Sigmoid colon (tissue), 7 donors: ENCODE data around the gene ECT2. TPM values are rescaled to one million over a fixed set of nuclear protein-coding genes. Genes with fewer than 3 reads are reported as not detected.
"Not testable (repeated sequence)": the region's sequence is repeated elsewhere in the genome, so short reads cannot be mapped to it uniquely, and the experiment has no call there.

Experiments
- DNase-seq: peaks from one replicate; pipeline ENCODE4 v3.0.0-alpha.2; 2019
- H3K27ac ChIP-seq, 4 donors: fragments of 200-600 bp; sonication (generic); one replicate each; pipeline ENCODE4 v1.5.1; 2016 to 2019; ENCODE audit warnings: mild to moderate bottlenecking in 1 of 4
- H3K27me3 ChIP-seq, 3 donors: fragments of 200-600 bp; sonication (generic); one replicate each; pipeline ENCODE4 v1.5.1; 2019; ENCODE audit warnings: mild to moderate bottlenecking in 1 of 3
- H3K36me3 ChIP-seq, 4 donors: fragments of 200-600 bp; sonication (generic); one replicate each; pipeline ENCODE4 v1.5.1; 2016 to 2019
- H3K4me1 ChIP-seq, 4 donors: fragments of 200-600 bp; sonication (generic); one replicate each; pipeline ENCODE4 v1.5.1; 2017 to 2019
- H3K4me3 ChIP-seq, 4 donors: fragments of 200-600 bp; sonication (generic); one replicate each; pipeline ENCODE4 v1.5.1; 2017 to 2019; ENCODE audit warnings: mild to moderate bottlenecking in 2 of 4, moderate library complexity in 1 of 4
- H3K9me3 ChIP-seq, 4 donors: fragments of 200-600 bp in 3 of 4; sonication (generic) in 3 of 4; one replicate each; pipeline versions ENCODE4 v1.5.1 to v1.6.1; 2013 to 2019
- EP300 ChIP-seq, 4 donors: sonication (generic); formaldehyde crosslinking; IDR thresholded peaks; one replicate each; pipeline ENCODE4 v1.6.1; 2017; ENCODE audit warnings: antibody characterized with exemption in 4 of 4
- POLR2A ChIP-seq, 2 donors: fragments of 450-650 bp; IDR thresholded peaks; one replicate each; pipeline ENCODE4 v1.6.1; 2016; ENCODE audit warnings: antibody characterized with exemption in 2 of 2, mild to moderate bottlenecking in 2 of 2, moderate library complexity in 2 of 2
- POLR2AphosphoS5 ChIP-seq, 4 donors: sonication (generic); formaldehyde crosslinking; IDR thresholded peaks; one replicate each; pipeline ENCODE4 v1.6.1; 2017; ENCODE audit warnings: antibody characterized with exemption in 4 of 4
- WGBS, 2 donors: extraction: QIAGEN DNeasy Blood & Tissue Kit; methylation state at CpG; one replicate each; pipeline ENCODE4 v1.1.7; 2013; 5-methylcytosine and 5-hydroxymethylcytosine counted together
- intact Hi-C: fragments of 100-400 bp; cut with DNase I; formaldehyde crosslinking; loops from one replicate; pipeline ENCODE4 v1.15.1; 2023
- polyA plus RNA-seq, 3 donors: library from polyadenylated mRNA; stranded (reverse); fragments of 200-250 nt; gene quantifications; one replicate each; pipeline ENCODE4 v1.2.3, GENCODE V29; 2013
- total RNA-seq, 4 donors: library from RNA; depleted of rRNA; stranded (reverse); fragments of >200 nt; gene quantifications; one replicate each; pipeline ENCODE4 v1.1.0, GENCODE V29; 2016
- TF ChIP-seq, protein P1 (sequence below), 4 experiments: fragments of 450-650 bp in 3 of 4; fragments of 200-600 bp in 1 of 4; IDR thresholded peaks; one replicate each; pipeline ENCODE4 v1.5.1; 2016 to 2019; ENCODE audit warnings: antibody characterized with exemption in 4 of 4, mild to moderate bottlenecking in 3 of 4, moderate library complexity in 2 of 4
- donor health status: healthy with polysubstance abuse.
- donor health status: Bipolar disorder and iron deficiency.
- donor health status: healthy.

The ECT2 gene
- total and polyA plus RNA-seq, 7 donors: 3.3 to 21.9 (median 9.7) TPM

DNA sequence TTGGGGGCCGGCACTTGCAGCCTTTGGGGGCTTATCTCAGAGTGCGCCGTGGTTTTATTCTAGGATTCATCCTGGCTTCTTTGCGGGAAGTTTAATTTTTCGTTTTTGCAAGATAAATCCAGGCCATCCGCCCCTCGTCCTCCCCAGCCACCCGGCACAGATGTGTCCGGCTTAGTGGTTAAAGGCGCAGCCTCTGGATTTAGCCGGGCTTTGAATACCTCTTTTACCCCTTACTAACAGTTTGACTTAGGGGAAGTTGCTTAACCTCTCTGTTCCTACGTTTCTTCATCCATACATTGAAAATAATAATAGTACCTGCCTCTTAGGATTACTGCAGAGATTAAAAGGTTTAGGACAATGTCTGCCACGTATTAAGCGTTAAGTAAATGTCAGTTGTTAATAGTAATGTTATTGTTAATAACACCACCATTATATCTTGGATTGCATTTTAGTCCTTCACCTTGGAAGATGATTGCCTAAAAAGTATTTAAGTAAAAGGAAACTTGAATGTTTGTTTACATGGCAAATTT is 714 bp downstream of the ECT2 start:
- TF ChIP-seq EP300 (IDR thresholded peaks at IDR 0.05) (no peak), POLR2A (IDR thresholded peaks at IDR 0.05) (no peak), POLR2AphosphoS5 (IDR thresholded peaks at IDR 0.05) (no peak)
- TF ChIP-seq, protein P1, sequence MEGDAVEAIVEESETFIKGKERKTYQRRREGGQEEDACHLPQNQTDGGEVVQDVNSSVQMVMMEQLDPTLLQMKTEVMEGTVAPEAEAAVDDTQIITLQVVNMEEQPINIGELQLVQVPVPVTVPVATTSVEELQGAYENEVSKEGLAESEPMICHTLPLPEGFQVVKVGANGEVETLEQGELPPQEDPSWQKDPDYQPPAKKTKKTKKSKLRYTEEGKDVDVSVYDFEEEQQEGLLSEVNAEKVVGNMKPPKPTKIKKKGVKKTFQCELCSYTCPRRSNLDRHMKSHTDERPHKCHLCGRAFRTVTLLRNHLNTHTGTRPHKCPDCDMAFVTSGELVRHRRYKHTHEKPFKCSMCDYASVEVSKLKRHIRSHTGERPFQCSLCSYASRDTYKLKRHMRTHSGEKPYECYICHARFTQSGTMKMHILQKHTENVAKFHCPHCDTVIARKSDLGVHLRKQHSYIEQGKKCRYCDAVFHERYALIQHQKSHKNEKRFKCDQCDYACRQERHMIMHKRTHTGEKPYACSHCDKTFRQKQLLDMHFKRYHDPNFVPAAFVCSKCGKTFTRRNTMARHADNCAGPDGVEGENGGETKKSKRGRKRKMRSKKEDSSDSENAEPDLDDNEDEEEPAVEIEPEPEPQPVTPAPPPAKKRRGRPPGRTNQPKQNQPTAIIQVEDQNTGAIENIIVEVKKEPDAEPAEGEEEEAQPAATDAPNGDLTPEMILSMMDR (IDR thresholded peaks at IDR 0.05): no peak
- DNase-seq: no peak
- WGBS, 2 donors: 1% methylated on average over 14 of the region's 14 CpGs
- no peaks in the 10 kb centered on the region for H3K36me3 ChIP-seq
- H3K27me3 ChIP-seq: no peaks in the 10 kb centered on the region
- no peaks in the 10 kb centered on the region for H3K9me3 ChIP-seq
- intact Hi-C loops: no loop called here
- H3K4me1 ChIP-seq: peaks cover 0 to 18% (median 14%) of the 10 kb centered on the region in 4 donors
- peak overlapping the region; percentile 58 to 92 (median 72) for H3K4me3 ChIP-seq
- peak overlapping the region; percentile 65 to 81 (median 72) for H3K27ac ChIP-seq

- H3K36me3 ChIP-seq: no peaks in the 10 kb centered on the region
- no peak overlapping the region for H3K4me3 ChIP-seq
- TF ChIP-seq EP300 (IDR thresholded peaks at IDR 0.05) (no peak), POLR2AphosphoS5 (IDR thresholded peaks at IDR 0.05) (no peak), POLR2A (IDR thresholded peaks at IDR 0.05) (no peak)
- TF ChIP-seq, protein P1 (IDR thresholded peaks at IDR 0.05): no peak
- no peak overlapping the region for H3K27ac ChIP-seq
- intact Hi-C loops: no loop called here
- DNase-seq: no peak
- no peaks in the 10 kb centered on the region for H3K27me3 ChIP-seq
- peaks cover 0 to 18% (median 14%) of the 10 kb centered on the region in 4 donors for H3K4me1 ChIP-seq
- H3K9me3 ChIP-seq: no peaks in the 10 kb centered on the region
- 91% methylated on average over 1 of the region's 1 CpG for WGBS, 2 donors
Observed at GRCh38 chr3:172752651-172753050, 2.1 kb downstream of the ECT2 start.

DNA sequence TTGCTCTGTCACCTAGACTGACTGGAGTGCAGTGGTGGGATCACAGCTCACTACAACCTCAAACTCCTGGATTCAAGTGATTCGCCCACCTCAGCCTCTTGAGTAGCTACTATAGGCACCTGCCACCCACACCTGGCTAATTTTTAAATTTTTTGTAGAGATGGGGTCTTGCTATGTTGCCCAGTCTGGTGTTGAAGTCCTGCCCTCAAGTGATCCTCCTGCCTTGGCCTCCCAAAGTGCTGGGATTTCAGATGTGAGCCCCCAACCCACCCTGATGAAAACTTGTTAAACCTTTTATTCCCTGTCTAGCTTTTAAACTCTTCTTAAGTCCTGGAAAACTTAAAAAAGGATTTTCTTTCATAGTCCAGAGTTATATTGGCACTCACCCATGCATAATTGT is 2.6 kb downstream of the ECT2 start:
- DNase-seq: no peak
- Histone ChIP-seq H3K4me3 (no peak overlapping the region), H3K27ac (no peak overlapping the region), H3K27me3 (no peaks in the 10 kb centered on the region), H3K9me3 (no peaks in the 10 kb centered on the region), H3K4me1 (peaks cover 0 to 18% (median 14%) of the 10 kb centered on the region in 4 donors), H3K36me3 (no peaks in the 10 kb centered on the region)
- intact Hi-C loops: no loop called here
- TF ChIP-seq POLR2AphosphoS5 (IDR thresholded peaks at IDR 0.05) (no peak), POLR2A (IDR thresholded peaks at IDR 0.05) (no peak), EP300 (IDR thresholded peaks at IDR 0.05) (no peak)
- TF ChIP-seq, protein P1 (IDR thresholded peaks at IDR 0.05): no peak
- WGBS, 2 donors: 98 to 100% methylated on average over 1 of the region's 1 CpG

GRCh38 chr3:172760416-172760815 is 9.9 kb downstream of the ECT2 start:
- 96 to 98% methylated on average over 6 of the region's 6 CpGs for WGBS, 2 donors
- peaks cover 0 to 17% (median 4%) of the 10 kb centered on the region in 4 donors for H3K36me3 ChIP-seq
- H3K27me3 ChIP-seq, H3K27ac ChIP-seq, H3K4me1 ChIP-seq, DNase-seq, H3K9me3 ChIP-seq, intact Hi-C loops, H3K4me3 ChIP-seq: not testable (repeated sequence)

DNA sequence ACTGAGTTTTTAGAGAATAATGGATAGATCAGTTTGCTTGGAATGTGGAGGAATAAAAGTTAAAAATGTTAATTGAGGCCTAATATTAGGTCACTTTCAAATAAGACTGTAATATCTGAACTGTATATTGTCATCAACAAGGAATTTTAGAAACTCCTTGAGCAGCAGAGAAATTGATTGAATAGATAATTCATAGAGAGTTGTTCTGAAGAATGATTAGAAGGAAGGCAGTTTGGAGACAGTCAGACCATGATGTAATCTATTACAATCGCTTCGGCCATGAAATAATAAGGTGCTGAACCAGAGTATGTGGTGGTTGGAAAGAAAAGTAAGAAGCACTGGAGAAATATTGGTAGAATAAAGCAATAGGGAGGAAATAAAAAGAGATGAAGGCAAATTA is 15.7 kb downstream of the ECT2 start:
- no peaks in the 10 kb centered on the region for H3K4me1 ChIP-seq
- no peaks in the 10 kb centered on the region for H3K27me3 ChIP-seq
- no peak overlapping the region for H3K4me3 ChIP-seq
- no peak for DNase-seq
- intact Hi-C loops: no loop called here
- WGBS, 2 donors: 97 to 99% methylated on average over 2 of the region's 2 CpGs
- peaks cover 0 to 26% (median 4%) of the 10 kb centered on the region in 4 donors for H3K36me3 ChIP-seq
- H3K27ac ChIP-seq: no peak overlapping the region
- no peaks in the 10 kb centered on the region for H3K9me3 ChIP-seq
- TF ChIP-seq EP300 (IDR thresholded peaks at IDR 0.05) (no peak), POLR2AphosphoS5 (IDR thresholded peaks at IDR 0.05) (no peak), POLR2A (IDR thresholded peaks at IDR 0.05) (no peak)
- TF ChIP-seq, protein P1 (IDR thresholded peaks at IDR 0.05): no peak
